ENCODE data around the gene MMP14.

- TF ChIP-seq CTCF (conservative IDR thresholded peaks at IDR 0.05) (no peak), ZFX (IDR thresholded peaks at IDR 0.05) (no peak)
These were observed 61.0 kb downstream of the MMP14 start for GRCh38 chr14:22897357-22897756.

Measured in C4-2B (cell line).